GM12878 (cell line): ENCODE results near the gene ADGRF1. TPM values are rescaled to one million over a fixed set of nuclear protein-coding genes. Genes with fewer than 3 reads are reported as not detected.

ENCODE experiments used
- ATAC-seq: fragments of 200-7000 bp; cut with Tn5 transposase; 3 replicates; pipeline ENCODE4 v1.9.1; 2020; ENCODE audit warnings: mild to moderate bottlenecking, moderate library complexity
- BruUV-seq: library from RNA; stranded (reverse); fragments of 400-500 nt; replicated peaks from 2 replicates; lab custom pipeline; 2021; lab: Mats Ljungman, UMichigan
- CTCF ChIA-PET: fragments of 300-600 bp; sonication (Branson Sonifier 250); formaldehyde crosslinking; extraction: SDS; loops from one replicate; lab custom pipeline; 2021; ENCODE audit warnings: inconsistent platforms; lab: Yijun Ruan, JAX
- POLR2A ChIA-PET: fragments of 350-600 bp; formaldehyde crosslinking; extraction: SDS; loops from one replicate; lab custom pipeline; 2021; ENCODE audit warnings: inconsistent platforms; lab: Charles Lee
- RAD21 ChIA-PET: fragments of 300-600 bp; sonication (Branson Sonifier 250); formaldehyde crosslinking; loops from one replicate; lab custom pipeline; 2023; ENCODE audit warnings: antibody characterized with exemption; ENCODE audit not compliant: unreplicated experiment; lab: Charles Lee
- SMC1A ChIA-PET: fragments of 300-600 bp; sonication (Branson Sonifier 250); formaldehyde crosslinking; loops from one replicate; lab custom pipeline; 2023; ENCODE audit not compliant: unreplicated experiment, uncharacterized antibody; lab: Charles Lee
- DNase-seq: peaks from one replicate; pipeline ENCODE4 v3.0.0-alpha.2; 2011; ENCODE audit warnings: low read depth, low spot score
- FAIRE-seq: peaks from 3 replicates; lab custom pipeline; 2011; peaks lifted over from hg19 to GRCh38; lab: Jason Lieb, UNC
- H2AFZ ChIP-seq: 2 replicates; pipeline ENCODE4 v1.6.0; 2011; ENCODE audit warnings: low read depth, low read length, control low read depth; ENCODE audit not compliant: control insufficient read depth
- H3K27ac ChIP-seq: 2 replicates; pipeline ENCODE4 v1.5.1; 2011; ENCODE audit warnings: control low read depth; ENCODE audit not compliant: control insufficient read depth, insufficient read depth
- H3K27me3 ChIP-seq, 2 experiments: replicated peaks in 1 of 2; 2 replicates each; pipeline versions ENCODE4 v1.6.0 to v1.6.1; 2011; ENCODE audit warnings: low read length in 1 of 2; ENCODE audit not compliant: control insufficient read depth in 2 of 2, insufficient read depth in 2 of 2
- H3K36me3 ChIP-seq, 2 experiments: 2 replicates each; pipeline ENCODE4 v1.5.1; 2011; ENCODE audit warnings: low read length in 1 of 2; ENCODE audit not compliant: control insufficient read depth in 2 of 2, insufficient read depth in 2 of 2
- H3K4me1 ChIP-seq: 2 replicates; pipeline ENCODE4 v1.6.1; 2011; ENCODE audit warnings: mild to moderate bottlenecking, low read length, moderate library complexity, mixed read lengths; ENCODE audit not compliant: control insufficient read depth, insufficient read depth
- H3K4me2 ChIP-seq: 2 replicates; pipeline ENCODE4 v1.6.0; 2011; ENCODE audit warnings: control low read depth; ENCODE audit not compliant: control insufficient read depth, insufficient read depth
- H3K4me3 ChIP-seq: fragments of 200-600 bp; sonication (generic); 2 replicates; pipeline ENCODE4 v1.5.1; 2016
- H3K79me2 ChIP-seq: 2 replicates; pipeline ENCODE4 v1.6.0; 2011; ENCODE audit warnings: low read length; ENCODE audit not compliant: control insufficient read depth, insufficient read depth
- H3K9ac ChIP-seq: 2 replicates; pipeline ENCODE4 v1.8.0; 2011; ENCODE audit warnings: low read length, control low read depth, mixed read lengths; ENCODE audit not compliant: control insufficient read depth, insufficient read depth
- H3K9me3 ChIP-seq: replicated peaks from 3 replicates; pipeline ENCODE4 v1.5.1; 2011; ENCODE audit warnings: mild to moderate bottlenecking, low read length; ENCODE audit not compliant: control insufficient read depth, insufficient read depth
- H4K20me1 ChIP-seq: 2 replicates; pipeline ENCODE4 v1.6.0; 2011; ENCODE audit not compliant: control insufficient read depth, insufficient read depth
- DPF2 ChIP-seq: fragments of 450-650 bp; IDR thresholded peaks from 2 replicates; pipeline ENCODE4 v1.6.1; 2017; ENCODE audit warnings: mild to moderate bottlenecking
- EED ChIP-seq: sonication (generic); IDR thresholded peaks from 2 replicates; pipeline ENCODE4 v1.6.1; 2016; ENCODE audit warnings: antibody characterized with exemption, low read depth
- IKZF1 ChIP-seq: fragments of 450-650 bp; conservative IDR thresholded peaks from 2 replicates; pipeline ENCODE4 v1.6.1; 2017; ENCODE audit warnings: antibody characterized with exemption, mild to moderate bottlenecking
- MEF2A ChIP-seq: IDR thresholded peaks from 2 replicates; pipeline ENCODE4 v1.6.1; 2011; ENCODE audit warnings: low read depth, mild to moderate bottlenecking, low read length, moderate library complexity; ENCODE audit not compliant: insufficient read depth
- TCF12 ChIP-seq: IDR thresholded peaks from 2 replicates; pipeline ENCODE4 v1.6.1; 2011; ENCODE audit warnings: low read depth, mild to moderate bottlenecking, low read length
- ZBTB11 ChIP-seq: fragments of 450-650 bp; formaldehyde crosslinking; IDR thresholded peaks from 2 replicates; pipeline ENCODE4 v1.5.0; 2022; ENCODE audit warnings: mild to moderate bottlenecking, missing genetic modification characterization
- ZBTB4 ChIP-seq: fragments of 450-650 bp; formaldehyde crosslinking; IDR thresholded peaks from 2 replicates; pipeline ENCODE4 v1.4.0; 2022; ENCODE audit warnings: mild to moderate bottlenecking, moderate library complexity
- ZBTB40 ChIP-seq: fragments of 450-650 bp; IDR thresholded peaks from 2 replicates; pipeline ENCODE4 v1.6.1; 2016; ENCODE audit warnings: mild to moderate bottlenecking, moderate library complexity, borderline replicate concordance
- WGBS: methylation state at CpG from one replicate; pipeline ENCODE4 v1.1.6; 2016; ENCODE audit warnings: low lambda C conversion rate; ENCODE audit not compliant: insufficient replicate concordance, insufficient coverage; ENCODE audit errors: missing lambda C conversion rate; 5-methylcytosine and 5-hydroxymethylcytosine counted together
- in situ Hi-C: fragments of 300-500 bp; cut with MboI; formaldehyde crosslinking; loops from 9 replicates; pipeline ENCODE4 v1.14.3; 2018; ENCODE audit warnings: mixed read lengths
- intact Hi-C: fragments of 100-400 bp; cut with micrococcal nuclease; formaldehyde crosslinking; loops from one replicate; pipeline ENCODE4 v1.14.2; 2022; ENCODE audit not compliant: unreplicated experiment
- polyA plus RNA-seq, 11 experiments: library from polyadenylated mRNA; depleted of rRNA in 4 of 11; unstranded in 6 of 11; stranded (reverse) in 5 of 11; fragments of >200 nt; fragmentation: Nextera tagmentation in 4 of 11; fragmentation: Illumina TruSeq in 1 of 11; extraction: Ambion mirVana in 4 of 11; extraction: Trizol in 1 of 11; gene quantifications; 1 replicate in 1 of 11; 2 replicates in 10 of 11; pipeline versions ENCODE4 v1.2.1 to v1.2.3, GENCODE V29; 2011 to 2016; ENCODE audit warnings: inconsistent platforms in 2 of 11, missing spikeins in 2 of 11, low read depth in 1 of 11
- total RNA-seq, 4 experiments: library from RNA; depleted of rRNA in 3 of 4; stranded (reverse); fragments of >200 nt in 3 of 4; fragmentation: Illumina TruSeq in 1 of 4; extraction: Trizol in 1 of 4; gene quantifications; 2 replicates each; pipeline versions ENCODE4 v1.2.1 to v1.2.3, GENCODE V29; 2013 to 2021

Gene ADGRF1
- total and polyA plus RNA-seq, 10 of the 15 experiments (the other 5 are each of a cell fraction or from before 2014, with no cell fraction given) = 0.05 TPM; not detected in 9

- peaks cover 0 to 5% of the 10 kb centered on the region in 2 experiments; a peak in 2 of 4 replicates for H3K27me3 ChIP-seq
- intact Hi-C loops = no loop called here
- H3K4me3 ChIP-seq = no peak overlapping the region
- 25% methylated on average over 8 of the region's 8 CpGs for WGBS
- SMC1A ChIA-PET = no interaction called here
- no peaks in the 10 kb centered on the region for H3K79me2 ChIP-seq
- RAD21 ChIA-PET = no interaction called here
- in situ Hi-C loops = no loop called here
- CTCF ChIA-PET = interaction anchor here (1.1 to 1.3 kb wide), 2 partner anchors 10 to 21 kb away, joined by 3 read pairs; no protein-coding TSS in a partner anchor
- H3K36me3 ChIP-seq = no peaks in the 10 kb centered on the region
- BruUV-seq = no TSS peak
- no peaks in the 10 kb centered on the region for H3K4me1 ChIP-seq
- H2AFZ ChIP-seq = no peak overlapping the region
- no peak for DNase-seq
- no peaks in the 10 kb centered on the region for H3K9me3 ChIP-seq
- FAIRE-seq = no peak
- no peak overlapping the region for H3K27ac ChIP-seq
- ATAC-seq = no peak
- H3K9ac ChIP-seq = no peak overlapping the region
- POLR2A ChIA-PET = no interaction called here
- H4K20me1 ChIP-seq = no peaks in the 10 kb centered on the region
- H3K4me2 ChIP-seq = no peak overlapping the region
- TF ChIP-seq ZBTB11 (CRISPR knock-in tag) (no peak), DPF2 (no peak), ZBTB4 (no peak), EED (no peak), MEF2A (no peak), TCF12 (no peak), ZBTB40 (no peak), IKZF1 (no peak)
These were observed 33.7 kb upstream of the ADGRF1 start for GRCh38 chr6:47075741-47076421.
